Nephron (organoid): ENCODE data around the gene PLEKHG5.

Experiments
- H3K27ac Mint-ChIP-seq, 3 experiments: 2 replicates each; pipeline ENCODE4 v1.8.0; 2020; ENCODE audit warnings: mixed read lengths in 3 of 3, mild to moderate bottlenecking in 2 of 3, moderate library complexity in 1 of 3
- H3K27me3 Mint-ChIP-seq: 2 replicates; pipeline ENCODE4 v1.8.0; 2021; ENCODE audit warnings: low read depth, mild to moderate bottlenecking, moderate library complexity, mixed read lengths
- H3K36me3 Mint-ChIP-seq: 2 replicates; pipeline ENCODE4 v1.8.0; 2020; ENCODE audit warnings: low read depth, mixed read lengths
- H3K4me1 Mint-ChIP-seq: 2 replicates; pipeline ENCODE4 v1.8.0; 2020; ENCODE audit warnings: mixed read lengths
- H3K4me3 Mint-ChIP-seq, 3 experiments: 2 replicates each; pipeline ENCODE4 v1.8.0; 2020; ENCODE audit warnings: mild to moderate bottlenecking in 3 of 3, mixed read lengths in 3 of 3, moderate library complexity in 2 of 3
- H3K9me3 Mint-ChIP-seq: 2 replicates; pipeline ENCODE4 v1.8.0; 2020; ENCODE audit warnings: mixed read lengths
- CTCF ChIP-seq, 3 experiments: fragments of 200-600 bp; sonication (generic); IDR thresholded peaks; one replicate each; pipeline ENCODE4 v1.5.0; 2021; ENCODE audit warnings: antibody characterized with exemption in 3 of 3; ENCODE audit not compliant: unreplicated experiment in 3 of 3

Gene PLEKHG5

GRCh38 chr1:6506210-6507036 lies 15.0 kb upstream of the PLEKHG5 start:
- H3K27ac Mint-ChIP-seq = peak overlapping the region in 2 of 3 experiments; percentile 31 to 62
- H3K36me3 Mint-ChIP-seq = no peaks in the 10 kb centered on the region
- no peak for TF ChIP-seq CTCF (IDR thresholded peaks at IDR 0.05; ENCODE audit: unreplicated experiment in 3 of 3)
- no peaks in the 10 kb centered on the region for H3K9me3 Mint-ChIP-seq
- H3K27me3 Mint-ChIP-seq = peaks cover 13% of the 10 kb centered on the region
- H3K4me3 Mint-ChIP-seq = no peak overlapping the region
- H3K4me1 Mint-ChIP-seq = peaks cover 26% of the 10 kb centered on the region

- no peak for TF ChIP-seq CTCF (IDR thresholded peaks at IDR 0.05; ENCODE audit: unreplicated experiment in 3 of 3)
- Mint-ChIP-seq H3K27me3 (peaks cover 18% of the 10 kb centered on the region), H3K36me3 (no peaks in the 10 kb centered on the region), H3K9me3 (no peaks in the 10 kb centered on the region), H3K4me1 (peaks cover 34% of the 10 kb centered on the region), H3K4me3 (no peak overlapping the region), H3K27ac (no peak overlapping the region)
These were observed 14.1 kb upstream of the PLEKHG5 start for GRCh38 chr1:6505367-6506209.

- H3K27ac Mint-ChIP-seq = no peak overlapping the region
- H3K9me3 Mint-ChIP-seq = no peaks in the 10 kb centered on the region
- H3K4me1 Mint-ChIP-seq = peaks cover 38% of the 10 kb centered on the region
- H3K36me3 Mint-ChIP-seq = no peaks in the 10 kb centered on the region
- no peak for TF ChIP-seq CTCF (IDR thresholded peaks at IDR 0.05; ENCODE audit: unreplicated experiment in 3 of 3)
- peaks cover 18% of the 10 kb centered on the region for H3K27me3 Mint-ChIP-seq
- no peak overlapping the region for H3K4me3 Mint-ChIP-seq
These were observed 13.4 kb upstream of the PLEKHG5 start for GRCh38 chr1:6504887-6505286.

DNA sequence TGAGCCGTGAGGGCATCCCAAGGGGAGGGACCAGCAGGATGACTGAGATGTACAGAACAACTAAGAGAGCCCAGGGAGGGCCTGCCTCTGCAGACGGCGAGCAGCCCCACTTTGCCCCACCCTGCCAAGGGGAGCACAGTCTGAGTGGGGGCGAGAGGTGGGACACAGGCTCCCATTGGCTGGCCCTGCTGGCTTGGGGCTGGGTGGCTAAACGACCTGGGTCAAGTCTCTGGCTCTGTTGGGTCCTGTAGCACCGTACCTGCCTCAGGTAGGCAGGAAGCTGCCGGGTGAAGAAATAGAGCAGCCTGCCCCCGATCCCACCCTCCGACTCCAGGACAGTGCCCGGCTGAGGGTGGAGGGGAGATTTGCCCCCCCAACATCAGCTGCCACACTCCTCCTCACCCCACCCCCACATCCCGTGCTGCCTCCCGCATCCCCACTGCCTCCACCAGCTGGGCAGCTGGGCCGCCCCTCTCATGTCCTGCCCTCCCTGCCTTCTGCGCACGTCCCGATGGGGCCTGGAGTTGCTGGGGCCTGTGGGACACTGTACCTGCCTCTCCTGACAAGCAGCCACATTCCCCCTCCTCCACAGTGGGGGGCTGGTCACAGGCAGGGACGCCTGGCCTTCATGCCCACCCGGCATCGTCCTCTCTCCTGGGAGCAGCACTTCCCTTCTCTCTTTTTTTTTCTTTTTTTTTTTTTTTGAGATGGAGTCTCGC lies 12.6 kb upstream of the PLEKHG5 start:
- no peak for TF ChIP-seq CTCF (IDR thresholded peaks at IDR 0.05; ENCODE audit: unreplicated experiment in 3 of 3)

DNA sequence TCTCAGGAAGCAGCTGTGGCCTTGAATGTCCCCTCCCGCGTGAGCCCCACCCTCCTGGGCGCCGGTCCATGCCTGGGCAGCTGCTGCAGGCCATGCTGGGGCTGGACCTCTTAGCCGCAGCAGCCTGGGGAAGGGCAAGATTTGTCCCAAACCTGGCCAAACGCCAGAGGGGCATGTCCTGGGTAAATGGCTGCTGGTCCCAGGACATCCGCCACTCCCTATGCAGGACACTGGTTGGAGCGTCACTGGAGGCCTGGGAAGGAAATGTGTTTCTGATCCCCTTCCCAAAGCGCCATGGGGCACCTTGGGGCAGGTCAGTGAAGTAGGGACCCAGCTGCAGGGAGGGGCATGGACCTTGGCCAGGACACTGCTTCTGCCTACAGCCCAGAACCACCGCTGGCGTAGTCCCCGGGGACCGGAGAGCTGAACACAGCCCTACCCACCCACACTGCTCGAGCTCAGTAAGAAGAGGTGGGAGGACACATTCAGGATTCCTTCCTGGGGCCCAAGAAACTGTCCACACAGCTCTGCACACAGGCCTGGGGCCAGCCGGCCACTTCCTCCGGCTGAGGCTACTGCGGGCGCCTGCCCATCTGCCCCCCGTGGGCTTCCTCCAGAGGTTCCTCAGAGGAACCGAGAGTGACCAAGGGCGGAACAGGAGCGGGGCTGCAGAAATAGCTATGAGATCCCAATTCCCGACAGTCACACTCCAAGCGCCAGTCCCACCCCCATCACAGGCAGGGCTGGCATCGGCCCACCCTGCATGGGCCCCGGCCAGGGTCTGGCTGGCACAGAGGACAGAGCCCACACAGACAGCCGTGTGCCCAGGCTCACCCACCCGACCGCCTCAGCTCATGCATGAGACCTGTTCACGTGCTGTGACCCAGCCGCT lies 10.8 kb upstream of the PLEKHG5 start:
- Mint-ChIP-seq H3K27ac (peak overlapping the region in 1 of 3 experiments; percentile 40), H3K9me3 (no peaks in the 10 kb centered on the region), H3K4me3 (no peak overlapping the region), H3K4me1 (peaks cover 44% of the 10 kb centered on the region), H3K27me3 (peaks cover 18% of the 10 kb centered on the region), H3K36me3 (no peaks in the 10 kb centered on the region)
- TF ChIP-seq CTCF (IDR thresholded peaks at IDR 0.05; ENCODE audit: unreplicated experiment in 3 of 3) = no peak

More for the DNA sequence above, 12.6 kb upstream of the PLEKHG5 start:
- Mint-ChIP-seq H3K4me3 (no peak overlapping the region), H3K9me3 (no peaks in the 10 kb centered on the region), H3K36me3 (no peaks in the 10 kb centered on the region), H3K27me3 (peaks cover 18% of the 10 kb centered on the region), H3K4me1 (peaks cover 40% of the 10 kb centered on the region), H3K27ac (no peak overlapping the region)
